Naive thymus-derived CD8-positive, alpha-beta T cell (primary cell): Measurements from ENCODE around the gene BRME1. TPM values are rescaled to one million over a fixed set of nuclear protein-coding genes. Genes with fewer than 3 reads are reported as not detected.
"Not testable (repeated sequence)": the region's sequence is repeated elsewhere in the genome, so short reads cannot be mapped to it uniquely, and the experiment has no call there.

Source experiments
- ATAC-seq, 2 donors: fragments of 150-1000 bp; cut with Tn5 transposase in 1 of 2; sonication (Bioruptor Pico), chemical (Tn5 transposase) in 1 of 2; 1 replicate in 1 of 2; 2 replicates in 1 of 2; pipeline ENCODE4 v1.10.0; 2021; ENCODE audit warnings: mild to moderate bottlenecking in 2 of 2, moderate library complexity in 2 of 2
- POLR2A ChIA-PET: fragments of 350-600 bp; sonication (Branson Sonifier 250); formaldehyde crosslinking; loops from one replicate; lab custom pipeline; 2021; ENCODE audit warnings: antibody characterized with exemption; lab: Charles Lee
- DNase-seq, 10 donors: peaks; one replicate each; pipeline versions ENCODE4 v3.0.0 to v3.0.0-alpha.2; 2020 to 2022
- H3K27ac Mint-ChIP-seq, 10 donors: one replicate each; pipeline ENCODE4 v1.8.0; 2020 to 2022; ENCODE audit warnings: mild to moderate bottlenecking in 10 of 10, mixed read lengths in 10 of 10, moderate library complexity in 4 of 10, inconsistent platforms in 1 of 10
- H3K27me3 Mint-ChIP-seq, 5 donors: one replicate each; pipeline ENCODE4 v1.8.0; 2021 to 2022; ENCODE audit warnings: mixed read lengths in 5 of 5
- H3K36me3 Mint-ChIP-seq, 3 donors: one replicate each; pipeline ENCODE4 v1.8.0; 2020 to 2022; ENCODE audit warnings: mixed read lengths in 3 of 3, mild to moderate bottlenecking in 2 of 3, inconsistent platforms in 1 of 3
- H3K4me1 Mint-ChIP-seq, 4 donors: one replicate each; pipeline ENCODE4 v1.8.0; 2021 to 2022; ENCODE audit warnings: mixed read lengths in 4 of 4
- H3K4me3 Mint-ChIP-seq, 10 donors: one replicate each; pipeline ENCODE4 v1.8.0; 2020 to 2022; ENCODE audit warnings: mild to moderate bottlenecking in 10 of 10, mixed read lengths in 10 of 10, moderate library complexity in 6 of 10, inconsistent platforms in 1 of 10
- H3K9me3 Mint-ChIP-seq, 9 donors: one replicate each; pipeline ENCODE4 v1.8.0; 2020 to 2022; ENCODE audit warnings: mixed read lengths in 9 of 9, mild to moderate bottlenecking in 3 of 9, inconsistent platforms in 1 of 9, moderate library complexity in 1 of 9
- polyA plus RNA-seq, 3 donors: library from polyadenylated mRNA; unstranded; fragments of 300-500 nt; fragmentation: Illumina TruSeq; gene quantifications; one replicate each; pipeline ENCODE4 v1.2.3, GENCODE V29; 2021
- total RNA-seq, 8 experiments: library from RNA in 2 of 8; stranded (reverse) in 2 of 8; gene quantifications; one replicate each; pipeline ENCODE4 v1.2.3 and lab custom pipeline; 2021 to 2026

Gene BRME1
- total and polyA plus RNA-seq, 5 experiments from 2014 or later = 0.49 to 3.7 (median 0.94) TPM

DNA sequence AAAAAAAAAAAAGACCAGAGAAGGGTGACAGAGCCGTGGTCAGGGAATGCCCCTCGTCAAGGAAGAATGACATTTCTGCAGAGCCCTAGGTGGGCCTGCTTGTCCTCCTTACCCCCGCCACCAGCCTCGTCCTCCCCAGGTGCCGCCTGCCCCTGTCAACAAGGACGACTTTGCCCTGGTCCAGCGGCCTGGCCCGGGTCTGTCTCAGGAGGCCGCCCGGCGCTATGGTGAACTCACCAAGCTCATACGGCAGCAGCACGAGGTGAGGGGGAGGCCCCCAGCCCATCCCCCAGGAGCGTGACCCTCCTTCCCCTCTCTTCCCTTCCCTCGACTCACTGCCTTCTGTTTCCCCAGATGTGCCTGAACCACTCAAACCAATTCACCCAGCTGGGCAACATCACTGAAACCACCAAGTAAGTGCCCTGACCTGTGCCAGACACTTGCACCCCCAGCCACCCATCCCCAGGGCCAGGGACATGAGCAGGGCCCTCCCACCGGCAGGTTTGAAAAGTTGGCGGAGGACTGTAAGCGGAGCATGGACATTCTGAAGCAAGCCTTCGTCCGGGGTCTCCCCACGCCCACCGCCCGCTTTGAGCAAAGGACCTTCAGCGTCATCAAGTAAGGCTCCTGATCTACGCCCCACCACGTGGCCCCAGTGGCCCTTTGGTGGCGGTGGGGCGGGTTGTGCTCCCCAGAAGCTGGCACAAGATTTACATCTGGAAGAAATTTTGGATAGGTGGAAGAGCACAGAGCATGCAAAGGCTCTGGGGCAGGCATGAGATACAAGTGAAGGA, 17.5 kb upstream of the BRME1 start:
- DNase-seq = no peak
- no peak overlapping the region for H3K4me3 Mint-ChIP-seq
- ATAC-seq = no peak
- H3K27ac Mint-ChIP-seq = peak overlapping the region in 1 of 10 donors; percentile 62
- POLR2A ChIA-PET = no interaction called here
- H3K9me3 Mint-ChIP-seq = peaks cover 0 to 3% (median 0%) of the 10 kb centered on the region in 9 donors
- H3K36me3 Mint-ChIP-seq = peaks cover 0 to 54% (median 27%) of the 10 kb centered on the region in 3 donors
- H3K4me1 Mint-ChIP-seq = peaks cover 0 to 7% (median 2%) of the 10 kb centered on the region in 4 donors
- H3K27me3 Mint-ChIP-seq = no peaks in the 10 kb centered on the region

GRCh38 chr19:13922118-13922517, 16.2 kb upstream of the BRME1 start:
- H3K27ac Mint-ChIP-seq = peak overlapping the region in 1 of 10 donors; percentile 6
- not testable (repeated sequence) for DNase-seq, ATAC-seq, H3K4me3 Mint-ChIP-seq, H3K4me1 Mint-ChIP-seq, H3K9me3 Mint-ChIP-seq, H3K27me3 Mint-ChIP-seq
- H3K36me3 Mint-ChIP-seq = peaks cover 0 to 57% (median 24%) of the 10 kb centered on the region in 3 donors
- POLR2A ChIA-PET = interaction anchor here (1.1 kb wide), 1 partner anchor 30 kb away, joined by 4 read pairs; the partner anchor contains the start of gene DCAF15

- peak in 2 of 10 donors; percentile 16 to 23 for DNase-seq
- H3K4me1 Mint-ChIP-seq = peaks cover 0 to 7% (median 2%) of the 10 kb centered on the region in 4 donors
- no peak overlapping the region for H3K4me3 Mint-ChIP-seq
- POLR2A ChIA-PET = interaction anchor here (0.6 to 1.5 kb wide), 3 partner anchors 31 to 122 kb away, joined by 4 to 7 read pairs (median 4); partner anchors contain the start of genes DCAF15 and IL27RA
- peak overlapping the region in 3 of 10 donors; percentile 8 to 52 (median 24) for H3K27ac Mint-ChIP-seq
- peaks cover 0 to 3% (median 0%) of the 10 kb centered on the region in 9 donors for H3K9me3 Mint-ChIP-seq
- H3K27me3 Mint-ChIP-seq = no peaks in the 10 kb centered on the region
- H3K36me3 Mint-ChIP-seq = peaks cover 0 to 57% (median 24%) of the 10 kb centered on the region in 3 donors
- peak; percentile 72 to 81 for ATAC-seq
Measured at GRCh38 chr19:13920940-13921747, 15.2 kb upstream of the BRME1 start.

GRCh38 chr19:13920524-13920923, 14.6 kb upstream of the BRME1 start:
- ATAC-seq = no peak
- Mint-ChIP-seq H3K36me3 (peaks cover 0 to 61% (median 24%) of the 10 kb centered on the region in 3 donors), H3K27ac (no peak overlapping the region), H3K9me3 (peaks cover 0 to 3% (median 0%) of the 10 kb centered on the region in 9 donors), H3K4me1 (peaks cover 0 to 7% (median 2%) of the 10 kb centered on the region in 4 donors), H3K27me3 (no peaks in the 10 kb centered on the region), H3K4me3 (no peak overlapping the region)
- POLR2A ChIA-PET = interaction anchor here (0.6 to 1.5 kb wide), 2 partner anchors 111 to 123 kb away, joined by 4 to 7 read pairs; partner anchors contain the start of gene IL27RA
- no peak for DNase-seq

DNA sequence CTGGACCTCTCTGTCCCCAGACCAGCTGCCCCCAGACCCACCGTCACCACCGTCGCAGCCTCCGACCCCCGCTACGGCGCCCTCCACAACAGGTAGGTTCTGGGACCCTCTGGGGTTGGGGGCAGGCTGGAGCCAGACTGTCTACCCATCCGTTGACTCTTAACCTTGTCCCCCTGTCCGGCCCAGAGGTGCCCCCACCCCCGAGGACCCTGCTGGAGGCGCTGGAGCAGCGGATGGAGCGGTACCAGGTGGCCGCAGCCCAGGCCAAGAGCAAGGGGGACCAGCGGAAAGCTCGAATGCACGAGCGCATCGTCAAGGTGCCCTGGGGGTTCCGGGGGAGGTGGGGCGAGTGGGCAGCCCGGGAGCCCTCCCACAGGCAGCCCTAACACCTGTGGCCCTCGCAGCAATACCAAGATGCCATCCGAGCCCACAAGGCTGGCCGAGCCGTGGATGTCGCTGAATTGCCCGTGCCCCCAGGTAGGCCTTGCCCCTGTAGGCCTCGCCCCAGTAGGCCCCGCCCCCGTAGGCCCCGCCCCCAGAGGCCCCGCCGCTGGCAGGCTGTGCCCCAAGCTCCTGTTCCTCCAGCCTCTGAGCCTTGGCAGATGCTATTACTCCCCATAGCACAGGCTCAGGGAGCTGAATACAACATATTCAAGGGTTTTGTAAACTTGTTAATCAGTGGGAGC, 13.0 kb upstream of the BRME1 start:
- ATAC-seq (no peak), DNase-seq (no peak)
- H3K27me3 Mint-ChIP-seq = no peaks in the 10 kb centered on the region
- peaks cover 0 to 3% (median 0%) of the 10 kb centered on the region in 9 donors for H3K9me3 Mint-ChIP-seq
- peaks cover 0 to 4% (median 2%) of the 10 kb centered on the region in 4 donors for H3K4me1 Mint-ChIP-seq
- POLR2A ChIA-PET = interaction anchor here (1.1 kb wide), 1 partner anchor 113 kb away, joined by 4 read pairs; the partner anchor contains the start of gene IL27RA
- no peak overlapping the region for H3K27ac Mint-ChIP-seq
- H3K4me3 Mint-ChIP-seq = no peak overlapping the region
- H3K36me3 Mint-ChIP-seq = peaks cover 0 to 63% (median 27%) of the 10 kb centered on the region in 3 donors

- DNase-seq (no peak), ATAC-seq (no peak)
- Mint-ChIP-seq H3K27me3 (no peaks in the 10 kb centered on the region), H3K36me3 (peaks cover 0 to 63% (median 23%) of the 10 kb centered on the region in 3 donors), H3K4me1 (peaks cover 0 to 4% (median 2%) of the 10 kb centered on the region in 4 donors), H3K27ac (no peak overlapping the region), H3K9me3 (peaks cover 0 to 3% (median 0%) of the 10 kb centered on the region in 9 donors), H3K4me3 (no peak overlapping the region)
- POLR2A ChIA-PET = no interaction called here
Measured at GRCh38 chr19:13917888-13918406, 12.0 kb upstream of the BRME1 start.

DNA sequence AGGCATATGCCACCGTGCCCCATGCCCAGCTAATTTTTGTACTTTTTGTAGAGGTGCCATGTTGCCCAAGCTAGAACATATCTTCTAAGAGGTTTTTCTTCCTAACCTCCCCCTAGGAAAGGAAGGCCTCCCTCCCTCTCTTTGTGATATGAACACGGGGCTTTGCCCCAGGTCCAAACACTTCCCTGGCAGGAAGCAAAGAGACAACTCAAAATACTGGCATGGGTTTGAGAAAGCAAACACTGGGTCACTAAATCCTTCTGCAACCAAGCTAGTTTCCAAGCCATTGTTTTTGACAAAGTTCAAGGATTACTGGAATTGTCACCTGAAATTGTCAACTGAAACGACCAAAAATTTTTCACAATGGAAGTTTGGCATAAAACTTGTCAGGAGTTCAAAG, 8.9 kb upstream of the BRME1 start:
- H3K4me3 Mint-ChIP-seq = no peak overlapping the region
- no peak for ATAC-seq
- H3K27ac Mint-ChIP-seq = no peak overlapping the region
- H3K36me3 Mint-ChIP-seq = peaks cover 0 to 65% (median 10%) of the 10 kb centered on the region in 3 donors
- no peak for DNase-seq
- no peaks in the 10 kb centered on the region for H3K27me3 Mint-ChIP-seq
- POLR2A ChIA-PET = no interaction called here
- H3K4me1 Mint-ChIP-seq = no peaks in the 10 kb centered on the region
- no peaks in the 10 kb centered on the region for H3K9me3 Mint-ChIP-seq

GRCh38 chr19:13913352-13913751, 7.4 kb upstream of the BRME1 start:
- Mint-ChIP-seq H3K4me1 (no peaks in the 10 kb centered on the region), H3K27me3 (no peaks in the 10 kb centered on the region), H3K36me3 (peaks cover 0 to 64% (median 10%) of the 10 kb centered on the region in 3 donors), H3K4me3 (no peak overlapping the region), H3K27ac (no peak overlapping the region), H3K9me3 (no peaks in the 10 kb centered on the region)
- ATAC-seq = no peak
- no peak for DNase-seq
- POLR2A ChIA-PET = no interaction called here

DNA sequence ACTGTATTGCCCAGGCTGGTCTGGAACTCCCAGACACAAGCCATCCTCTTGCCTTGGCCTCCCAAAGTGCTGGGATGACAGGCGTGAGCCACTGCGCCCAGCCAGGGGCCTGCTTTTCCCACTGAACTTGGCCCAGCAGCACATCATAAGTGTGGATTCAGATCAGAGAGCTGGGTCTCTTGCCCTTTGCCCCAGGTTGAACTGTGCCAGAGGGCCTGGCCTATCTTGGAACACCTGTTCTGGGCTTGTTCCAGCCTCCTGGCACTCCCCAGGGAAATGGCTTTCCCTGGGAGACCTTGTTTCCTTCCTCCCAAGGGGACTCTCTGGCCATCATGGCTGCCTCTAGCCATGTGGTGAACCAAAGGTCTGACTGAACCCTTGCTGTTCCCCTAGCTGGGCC, 3.5 kb upstream of the BRME1 start:
- H3K9me3 Mint-ChIP-seq = no peaks in the 10 kb centered on the region
- POLR2A ChIA-PET = no interaction called here
- peak overlapping the region in 1 of 10 donors; percentile 75 for H3K27ac Mint-ChIP-seq
- peaks cover 8 to 21% (median 18%) of the 10 kb centered on the region in 4 donors for H3K4me1 Mint-ChIP-seq
- ATAC-seq (no peak), DNase-seq (no peak)
- no peaks in the 10 kb centered on the region for H3K27me3 Mint-ChIP-seq
- H3K36me3 Mint-ChIP-seq = peaks cover 0 to 37% (median 7%) of the 10 kb centered on the region in 3 donors
- no peak overlapping the region for H3K4me3 Mint-ChIP-seq

GRCh38 chr19:13908674-13909073, 2.8 kb upstream of the BRME1 start:
- no peaks in the 10 kb centered on the region for H3K9me3 Mint-ChIP-seq
- H3K4me3 Mint-ChIP-seq = peak overlapping the region in 1 of 10 donors; percentile 48
- H3K36me3 Mint-ChIP-seq = peaks cover 0 to 33% (median 7%) of the 10 kb centered on the region in 3 donors
- ATAC-seq (no peak), DNase-seq (no peak)
- H3K4me1 Mint-ChIP-seq = peaks cover 8 to 22% (median 18%) of the 10 kb centered on the region in 4 donors
- H3K27ac Mint-ChIP-seq = no peak overlapping the region
- no peaks in the 10 kb centered on the region for H3K27me3 Mint-ChIP-seq
- POLR2A ChIA-PET = no interaction called here

DNA sequence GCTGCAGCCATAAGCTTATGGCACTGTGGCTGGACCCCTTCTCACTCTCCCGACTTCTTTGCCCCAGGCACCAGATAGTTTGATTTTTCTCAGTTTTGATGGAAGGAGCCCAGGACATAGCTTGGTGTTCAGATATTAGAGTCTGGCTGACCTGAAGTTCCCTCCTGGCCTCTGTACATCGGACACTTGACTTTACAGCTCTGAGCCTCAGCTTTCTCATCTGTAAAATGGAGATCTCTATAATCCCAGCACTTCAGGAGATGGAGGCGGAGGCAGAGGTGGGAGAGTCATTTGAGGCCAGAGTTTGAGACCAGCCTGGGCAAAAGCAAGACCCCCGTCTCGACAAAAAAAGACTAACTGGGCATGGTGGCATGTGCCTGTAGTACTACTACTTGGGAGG, 993 bp upstream of the BRME1 start:
- peak overlapping the region in 9 of 10 donors; percentile 36 to 86 (median 74) for H3K27ac Mint-ChIP-seq
- no peaks in the 10 kb centered on the region for H3K27me3 Mint-ChIP-seq
- DNase-seq (no peak), ATAC-seq (no peak)
- H3K9me3 Mint-ChIP-seq = no peaks in the 10 kb centered on the region
- peaks cover 0 to 22% (median 6%) of the 10 kb centered on the region in 3 donors for H3K36me3 Mint-ChIP-seq
- POLR2A ChIA-PET = interaction anchor here (0.6 to 1.8 kb wide), 5 partner anchors 14 to 124 kb away, joined by 3 to 7 read pairs (median 4); partner anchors contain the start of genes IL27RA and RFX1
- H3K4me1 Mint-ChIP-seq = peaks cover 8 to 26% (median 20%) of the 10 kb centered on the region in 4 donors
- H3K4me3 Mint-ChIP-seq = peak overlapping the region; percentile 75 to 89 (median 82)
